GM10266 (cell line): ENCODE data around the gene JAK1.

ENCODE experiments used
- DNase-seq: peaks from one replicate; pipeline ENCODE4 v3.0.0; 2012; ENCODE audit errors: extremely low spot score
- CTCF ChIP-seq: IDR thresholded peaks from 2 replicates; pipeline ENCODE4 v1.5.1; 2012; ENCODE audit warnings: mild to moderate bottlenecking, low read depth; ENCODE audit not compliant: control insufficient read depth, insufficient read depth; ENCODE audit errors: missing control alignments

JAK1 gene

DNA sequence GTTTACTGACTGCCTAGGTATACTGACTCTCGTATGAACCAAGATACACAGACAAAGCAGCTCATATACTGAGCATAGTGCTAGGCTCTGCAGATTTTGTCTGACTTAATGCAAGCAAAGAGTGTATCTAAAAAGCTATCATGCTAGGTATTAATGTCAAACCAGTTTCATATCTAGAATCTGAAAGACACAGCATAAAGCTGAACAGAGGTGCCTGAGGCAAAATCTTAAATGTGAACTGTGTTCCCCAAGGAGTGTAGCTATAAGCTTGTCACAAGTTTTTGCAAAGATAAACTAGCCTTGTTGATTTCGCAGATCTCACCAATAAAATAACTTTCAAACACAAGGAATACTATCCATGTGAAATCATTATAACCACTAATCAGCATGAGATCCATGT, 18.1 kb downstream of the JAK1 start:
- TF ChIP-seq CTCF: no peak
- DNase-seq: no peak

GRCh38 chr1:64946916-64947315, 19.4 kb downstream of the JAK1 start:
- DNase-seq: no peak
- TF ChIP-seq CTCF: no peak

GRCh38 chr1:64944913-64945312, 21.4 kb downstream of the JAK1 start:
- no peak for TF ChIP-seq CTCF
- DNase-seq: no peak

DNA sequence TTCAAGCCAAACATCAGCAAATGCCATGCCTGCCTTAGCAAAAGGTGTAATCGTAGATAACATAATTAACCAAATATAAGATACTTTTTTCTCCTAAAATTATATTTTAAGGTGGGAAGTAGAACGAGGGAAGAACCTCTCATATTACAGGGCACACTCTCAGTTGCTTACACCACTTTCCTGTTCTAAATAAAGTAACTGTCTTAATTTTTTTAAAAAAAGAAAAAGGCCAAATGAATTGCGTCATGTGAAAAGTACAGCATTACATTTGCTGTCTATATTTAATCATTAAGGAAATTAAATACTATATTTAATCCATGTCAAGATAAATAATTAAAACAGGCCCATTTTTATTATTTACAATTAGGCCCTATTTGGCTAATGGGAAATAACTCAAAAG, 23.7 kb downstream of the JAK1 start:
- no peak for TF ChIP-seq CTCF
- no peak for DNase-seq

- no peak for TF ChIP-seq CTCF
- no peak for DNase-seq
Observed at GRCh38 chr1:64942118-64942517, 24.2 kb downstream of the JAK1 start.

- no peak for DNase-seq
- no peak for TF ChIP-seq CTCF
Observed at GRCh38 chr1:64941461-64942117, 24.8 kb downstream of the JAK1 start.

- TF ChIP-seq CTCF: no peak
- DNase-seq: no peak
Observed at GRCh38 chr1:64940025-64940424, 26.3 kb downstream of the JAK1 start.
